ENCODE measurements around the gene LMBRD2.

Gene LMBRD2

DNA sequence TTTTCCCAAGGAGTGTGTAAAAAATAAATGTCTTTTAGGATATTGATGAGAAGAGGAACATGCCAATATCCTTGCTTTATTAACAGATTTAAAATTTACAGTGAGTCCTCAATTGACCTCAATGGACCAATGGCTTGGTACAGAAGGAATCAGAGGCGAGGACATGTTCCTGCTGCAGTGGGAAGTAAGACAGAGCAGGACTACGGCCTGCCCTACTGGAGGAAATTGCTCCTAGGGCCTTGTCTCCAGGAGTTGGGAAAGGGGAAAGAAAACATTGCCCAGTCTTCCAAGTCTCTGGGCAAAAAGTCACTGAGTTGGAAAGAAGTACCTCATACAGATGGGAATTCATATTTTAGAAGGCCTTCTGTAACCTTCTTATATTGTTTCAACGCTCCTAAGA, 51.9 kb downstream of the LMBRD2 start:
- DNase-seq = no peak

DNA sequence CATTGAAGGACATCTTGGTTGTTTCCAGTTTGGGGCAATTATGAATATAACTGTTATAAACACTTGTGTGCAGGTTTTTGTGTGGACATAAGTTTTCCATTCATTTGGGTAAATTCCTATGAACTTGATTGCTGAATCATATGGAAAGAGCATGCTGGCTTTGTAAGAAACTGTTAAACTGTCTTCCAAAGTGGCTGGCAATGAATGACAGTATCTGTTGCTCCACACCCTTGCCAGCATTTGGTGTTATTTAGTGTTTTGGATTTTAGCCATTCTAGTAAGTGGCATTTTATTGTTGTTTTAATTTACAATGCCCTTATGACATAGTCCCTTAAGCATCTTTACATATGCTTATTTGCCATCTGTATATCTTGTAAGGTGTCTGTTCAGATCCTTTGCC, 55.2 kb downstream of the LMBRD2 start:
- peak in 1 of 2 experiments; percentile 21 for DNase-seq

DNA sequence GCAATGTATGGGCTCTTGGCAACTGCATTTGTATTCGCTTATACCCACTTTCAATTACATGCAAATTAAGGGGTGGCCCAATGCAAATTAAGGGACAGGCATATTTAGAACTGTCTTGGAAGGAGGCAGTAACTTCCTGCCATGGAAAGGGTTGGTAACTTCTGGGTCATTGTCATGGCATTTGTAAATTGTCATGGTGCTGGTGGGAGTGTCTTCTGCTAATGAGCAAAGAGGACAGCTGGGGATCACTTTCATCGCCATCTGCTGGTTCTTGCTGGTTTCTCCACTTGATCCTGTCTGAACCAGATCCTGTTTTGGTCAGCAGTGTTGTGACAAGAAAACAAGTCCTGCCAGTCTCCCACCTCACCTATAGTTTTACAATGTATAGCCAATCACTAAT, 61.7 kb downstream of the LMBRD2 start:
- peak; percentile 77 to 90 for DNase-seq

DNA sequence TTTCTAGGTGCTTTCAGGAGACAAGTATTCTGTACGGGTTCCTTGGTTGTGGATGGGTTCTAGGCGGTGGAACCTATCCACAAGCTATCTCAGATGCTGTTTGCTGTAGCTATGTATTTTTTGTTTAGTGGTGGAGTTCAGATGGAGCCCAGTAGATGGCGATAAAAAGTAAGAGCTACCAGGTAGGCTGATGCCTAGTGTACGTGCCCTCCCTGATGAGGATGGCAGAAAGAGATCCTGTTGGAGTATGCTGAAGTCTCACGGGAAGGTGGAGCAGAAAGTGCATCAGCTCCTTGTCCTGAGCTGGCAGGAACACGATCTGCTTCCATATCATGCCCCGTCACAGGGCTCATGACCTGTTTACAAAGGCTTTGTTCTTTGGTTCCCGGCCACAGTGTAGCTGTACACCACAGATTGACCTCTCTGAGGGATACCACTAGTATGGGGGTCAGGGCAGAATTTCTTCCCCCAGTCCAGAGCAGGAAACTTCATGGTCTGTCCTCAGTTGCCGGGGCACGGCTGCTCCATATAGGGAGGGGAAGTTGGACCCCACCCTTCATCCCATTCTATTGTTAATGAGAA, 72.4 kb downstream of the LMBRD2 start:
- peak; percentile 81 to 91 for DNase-seq

DNA sequence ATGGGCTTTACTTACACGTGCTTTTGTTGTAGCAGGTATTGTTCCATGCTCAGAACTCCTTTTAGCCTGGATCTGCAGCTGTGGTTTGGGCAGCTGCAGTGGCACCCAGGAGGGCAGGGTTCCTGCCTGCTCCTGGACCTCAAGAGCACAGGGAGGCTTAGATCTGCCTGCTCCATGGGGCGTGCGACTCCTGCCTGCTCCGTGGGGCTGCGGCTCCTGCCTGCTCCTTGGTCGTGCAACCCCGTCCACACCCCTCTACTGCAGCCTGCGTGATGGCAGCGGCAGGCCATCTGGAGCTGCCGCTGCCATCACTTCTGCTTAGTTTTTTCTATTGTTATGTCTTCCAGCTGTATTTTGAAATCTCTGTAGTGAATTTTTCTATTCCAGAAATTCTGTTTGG, 73.3 kb downstream of the LMBRD2 start:
- DNase-seq = no peak

DNA sequence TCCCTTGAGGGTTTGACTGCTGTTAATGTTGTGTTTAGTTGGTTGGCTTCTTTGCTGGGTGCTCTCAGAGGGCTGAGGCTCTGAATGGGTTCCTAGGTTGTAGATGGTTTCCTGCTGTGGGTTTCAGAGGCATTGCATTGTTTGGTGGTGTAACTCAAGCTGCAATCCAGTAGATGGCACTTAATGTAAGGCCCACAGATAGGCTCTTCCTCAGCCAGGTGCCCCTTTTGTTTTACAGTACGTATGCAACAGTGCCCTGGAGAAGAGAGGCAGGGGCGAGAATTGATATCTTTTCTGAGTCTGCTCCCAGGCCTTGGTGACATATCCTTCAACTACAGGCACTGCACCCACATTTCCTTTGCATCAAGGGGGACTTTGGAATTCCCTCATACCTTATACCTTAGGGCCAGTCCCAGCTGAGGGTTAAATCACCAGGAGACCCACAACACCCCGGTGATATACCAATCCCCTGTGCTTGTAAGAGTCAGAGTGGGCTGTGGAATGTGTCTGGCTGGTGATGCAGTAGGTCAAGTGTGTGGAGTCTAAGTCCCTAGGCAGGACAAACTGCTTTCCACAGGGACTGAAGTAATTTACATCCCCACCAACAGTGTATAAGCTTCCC, 78.0 kb downstream of the LMBRD2 start:
- peak; percentile 22 to 80 for DNase-seq

DNA sequence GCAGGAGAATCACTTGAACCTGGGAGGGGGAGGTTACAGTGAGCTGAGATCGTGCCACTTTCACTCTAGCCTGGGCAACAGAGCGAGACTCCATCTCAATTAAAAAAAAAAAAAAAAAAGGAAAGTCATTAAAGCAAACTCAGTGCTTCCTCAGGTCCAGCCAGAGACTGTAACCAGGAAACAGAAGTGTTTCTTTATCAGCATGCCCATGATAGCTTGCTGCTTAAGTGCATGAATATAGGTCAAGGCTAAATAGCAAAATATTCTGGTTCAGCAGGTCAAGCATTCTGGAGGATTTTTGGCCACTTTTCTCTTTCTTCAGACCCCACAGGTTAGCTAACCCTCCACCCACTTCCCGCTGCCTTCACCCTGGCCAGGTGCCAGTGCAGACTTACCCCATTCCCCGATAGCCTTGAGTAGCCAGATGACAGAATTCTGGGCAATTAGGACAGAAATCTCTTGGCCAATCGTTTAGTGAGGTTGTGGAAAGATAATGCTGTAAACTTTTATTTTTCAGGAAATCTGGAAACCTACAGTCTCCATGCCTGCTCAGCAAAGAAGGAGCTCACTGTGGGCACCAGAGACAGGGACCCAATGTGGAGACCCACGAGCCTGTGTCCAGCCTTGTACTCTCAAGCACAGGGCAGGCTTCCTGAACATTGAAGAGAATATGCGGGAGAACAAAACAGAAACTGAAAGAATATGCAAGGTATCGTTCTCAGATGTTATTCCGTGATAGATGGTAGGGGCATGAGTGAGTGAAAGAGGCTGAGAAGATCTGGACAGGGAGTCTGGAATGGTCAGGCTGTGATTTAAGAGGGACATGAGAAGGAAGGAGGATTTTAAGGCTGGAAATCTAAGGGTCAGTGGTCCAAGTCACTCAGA, 80.8 kb downstream of the LMBRD2 start:
- DNase-seq = no peak

DNA sequence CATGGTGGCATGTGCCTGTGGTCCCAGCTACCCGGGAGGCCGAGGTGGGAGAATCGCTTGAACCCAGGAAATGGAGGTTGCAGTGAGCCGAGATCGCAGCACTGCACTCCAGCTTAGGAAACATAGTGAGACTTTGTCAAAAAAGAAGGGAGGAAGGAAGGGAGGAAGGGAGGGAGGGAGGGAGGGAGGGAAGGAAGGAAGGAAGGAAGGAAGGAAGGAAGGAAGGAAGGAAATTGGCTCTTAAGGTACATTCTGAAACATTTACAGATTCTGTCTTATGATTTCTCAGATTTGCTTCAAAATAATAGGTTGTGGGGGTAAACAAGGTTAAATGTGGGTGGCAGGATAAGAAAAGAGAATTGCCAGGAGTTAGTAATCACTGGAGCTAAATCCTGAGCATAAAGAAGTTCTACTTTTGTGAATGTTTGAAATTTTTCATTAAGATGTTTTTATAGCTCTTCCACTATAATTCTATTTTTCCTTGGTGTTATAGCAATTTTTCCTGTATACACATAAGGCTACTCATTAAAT, 82.9 kb downstream of the LMBRD2 start:
- DNase-seq = no peak

DNA sequence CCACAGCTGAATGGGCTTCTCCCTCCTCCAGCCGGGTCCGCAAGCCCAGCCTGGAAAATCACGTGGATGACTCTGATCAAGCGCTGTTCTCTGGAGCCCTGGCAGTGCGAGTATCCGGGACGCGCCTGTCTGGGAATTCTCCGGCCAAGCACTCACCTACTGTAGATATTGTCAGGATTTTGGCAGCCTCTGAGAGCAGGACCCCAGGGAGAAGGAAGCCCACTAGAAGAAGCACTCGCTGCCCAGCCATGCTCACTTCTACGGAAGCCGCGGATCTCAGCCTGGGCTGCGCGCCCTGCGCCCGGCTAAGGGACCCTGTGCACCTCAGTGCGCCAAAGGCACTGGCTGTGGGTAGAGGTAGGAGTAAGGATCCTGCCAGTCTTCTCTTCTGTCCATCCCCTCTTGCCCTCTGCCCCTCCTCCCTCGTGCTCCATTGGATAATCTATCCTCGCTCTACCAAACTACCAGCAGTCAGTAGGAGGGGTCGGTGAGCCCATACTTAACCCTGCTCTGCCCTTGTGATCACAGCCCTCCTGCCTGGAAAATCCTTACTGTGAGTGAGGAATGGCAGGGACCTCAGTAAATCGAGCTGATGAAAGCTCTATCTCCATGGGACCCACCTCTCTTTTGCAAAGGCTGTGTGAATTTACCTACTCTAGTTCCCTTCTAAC, 85.0 kb downstream of the LMBRD2 start, which contains the start of gene UGT3A2:
UGT3A2 (minus strand) TSS at position 343 of the 671 bp plus-strand sequence; CDS start at position 250, 93 bp downstream.
- DNase-seq = peak; percentile 55 to 73

DNA sequence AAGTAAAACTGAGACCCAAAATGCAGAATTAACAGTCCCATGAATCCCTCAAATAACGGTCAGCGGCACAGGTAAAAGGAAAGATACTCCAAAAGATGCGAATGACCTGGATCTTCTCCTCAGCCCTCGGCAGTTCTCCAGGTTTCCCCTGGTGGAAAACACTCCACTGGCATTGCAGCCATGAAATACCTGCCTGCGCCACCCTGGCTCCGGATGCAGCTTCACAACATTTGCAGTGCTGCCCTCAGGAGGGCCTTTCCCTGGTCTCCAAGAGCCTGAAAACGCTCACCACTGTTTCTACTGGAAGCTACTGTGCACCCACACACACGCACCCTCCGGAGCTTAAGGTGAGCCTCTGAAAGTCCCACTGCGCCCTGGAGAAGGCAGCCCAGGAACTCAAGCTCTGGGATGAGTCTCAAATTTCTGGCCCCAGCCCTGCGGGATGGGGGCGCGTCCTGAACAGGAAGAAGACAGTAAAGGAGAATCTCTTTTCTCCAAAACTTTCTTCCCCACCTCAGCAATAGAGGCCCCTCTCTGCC, 85.6 kb downstream of the LMBRD2 start:
- no peak for DNase-seq

DNA sequence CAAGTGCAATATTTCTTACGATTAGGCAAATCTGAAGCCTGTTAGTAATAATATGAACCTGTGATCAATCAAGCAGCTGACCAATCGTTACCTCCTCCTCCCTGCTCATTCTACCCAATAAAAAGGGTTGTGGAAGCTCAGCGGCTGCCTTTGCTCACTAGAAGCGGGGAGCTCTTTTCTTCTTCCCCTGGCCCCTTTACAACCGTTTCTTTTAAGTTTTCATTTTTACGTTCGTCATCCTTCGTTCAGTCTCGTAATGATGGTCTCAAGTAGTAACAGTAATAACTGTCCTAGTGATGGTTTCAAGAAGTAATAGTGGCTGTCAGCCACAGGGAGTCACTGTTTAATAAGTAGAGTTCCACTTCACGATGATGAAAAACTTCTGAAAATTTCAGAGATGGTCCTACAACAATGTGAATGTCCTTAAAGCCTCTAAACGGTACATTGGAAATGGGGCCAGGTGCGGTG, 91.2 kb downstream of the LMBRD2 start:
- peak in 1 of 2 experiments; percentile 54 for DNase-seq

DNA sequence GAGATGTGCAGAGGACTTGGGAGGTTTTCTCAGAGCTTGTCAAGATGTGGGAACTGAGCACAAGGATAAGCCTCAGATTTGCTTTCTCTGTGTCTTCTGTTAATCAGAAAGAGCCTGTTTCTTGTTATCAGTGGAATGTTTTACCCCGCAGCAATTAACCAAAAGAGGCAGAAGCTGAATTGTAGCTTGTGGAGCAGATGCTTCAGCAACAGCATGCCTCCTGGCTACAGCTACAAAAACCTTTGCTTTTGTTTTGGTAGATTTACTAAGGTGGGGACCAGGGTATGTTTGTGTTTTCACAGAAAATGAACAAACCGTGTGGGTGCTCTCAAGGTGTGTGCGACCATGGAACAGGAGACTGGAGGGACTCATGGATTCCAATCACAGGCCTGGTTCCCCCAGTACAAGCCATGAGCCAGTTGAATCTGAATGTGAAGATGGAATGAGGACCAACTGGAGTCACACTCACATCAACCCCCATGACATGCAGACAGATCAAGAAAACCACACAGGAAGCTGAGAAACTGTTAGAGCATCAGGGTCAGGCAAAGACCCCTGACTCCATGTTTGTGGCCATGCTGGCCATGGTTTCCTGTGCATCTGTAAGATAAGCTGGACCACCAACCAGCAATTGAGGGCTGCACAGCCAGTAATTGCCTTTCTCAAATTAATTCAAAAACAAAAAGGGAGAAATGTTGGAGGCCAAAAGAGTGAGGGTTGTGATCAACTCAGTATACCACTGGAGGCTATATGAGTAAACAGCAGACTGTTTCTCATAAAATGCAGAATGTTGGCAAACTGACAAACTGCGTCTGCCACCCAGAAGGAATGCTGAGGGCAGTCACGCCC, 91.9 kb downstream of the LMBRD2 start:
- no peak for DNase-seq

DNA sequence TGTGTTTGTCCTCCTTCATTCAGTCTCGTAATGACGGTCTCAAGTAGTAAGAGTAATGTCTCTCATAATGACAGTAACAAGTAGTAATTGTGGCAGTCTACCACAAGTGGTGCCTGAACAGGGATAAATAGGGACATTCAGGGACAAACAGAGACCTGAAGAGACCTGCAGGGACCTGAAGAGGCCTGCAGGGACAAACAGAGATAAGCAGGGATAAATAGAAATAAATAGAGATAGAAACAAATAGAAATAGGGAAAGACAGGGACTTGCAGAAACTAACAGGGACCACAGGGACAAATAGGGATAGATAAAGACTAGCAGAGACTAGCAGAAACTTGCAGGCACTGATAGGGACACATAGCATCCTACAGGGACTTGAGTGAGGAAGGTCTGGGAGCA, 92.9 kb downstream of the LMBRD2 start:
- DNase-seq = no peak

DNA sequence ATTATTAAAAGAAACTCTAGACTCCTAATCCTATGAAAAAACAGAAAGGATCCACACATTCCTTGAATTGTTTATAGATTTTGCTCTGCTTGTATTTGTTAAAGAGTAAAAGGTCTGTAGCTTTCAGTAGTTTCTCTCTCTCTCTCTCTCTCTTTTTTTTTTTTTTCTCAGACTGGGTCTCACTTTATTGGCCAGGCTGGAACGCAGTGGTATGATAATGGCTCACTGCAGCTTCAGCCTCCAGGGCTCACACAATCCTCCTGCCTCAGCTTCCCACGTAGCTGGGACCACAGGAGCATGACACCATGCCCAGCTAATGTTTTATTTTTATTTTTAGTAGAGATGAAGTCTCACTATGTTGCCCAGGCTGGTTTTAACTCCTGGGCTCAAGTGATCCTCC, 94.3 kb downstream of the LMBRD2 start:
- no peak for DNase-seq

DNA sequence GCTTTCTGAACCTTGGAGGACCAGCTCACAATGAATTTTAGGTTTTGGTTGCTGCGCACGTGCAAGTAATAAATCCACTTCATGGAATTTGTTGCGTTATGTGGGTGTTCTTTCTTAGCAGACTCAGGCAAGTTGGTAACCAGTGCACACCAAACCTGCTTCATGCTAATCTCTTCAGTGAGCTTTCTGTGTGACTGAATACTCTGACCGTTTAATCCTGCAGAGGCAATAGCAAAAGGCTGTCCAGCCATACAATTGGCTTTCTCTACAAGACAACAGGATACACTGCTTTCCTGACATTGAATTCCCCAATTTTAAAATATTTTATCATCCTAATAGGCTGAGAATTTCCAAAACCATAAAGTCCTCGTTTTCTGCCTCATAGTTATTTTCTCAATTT, 95.3 kb downstream of the LMBRD2 start:
- no peak for DNase-seq

DNA sequence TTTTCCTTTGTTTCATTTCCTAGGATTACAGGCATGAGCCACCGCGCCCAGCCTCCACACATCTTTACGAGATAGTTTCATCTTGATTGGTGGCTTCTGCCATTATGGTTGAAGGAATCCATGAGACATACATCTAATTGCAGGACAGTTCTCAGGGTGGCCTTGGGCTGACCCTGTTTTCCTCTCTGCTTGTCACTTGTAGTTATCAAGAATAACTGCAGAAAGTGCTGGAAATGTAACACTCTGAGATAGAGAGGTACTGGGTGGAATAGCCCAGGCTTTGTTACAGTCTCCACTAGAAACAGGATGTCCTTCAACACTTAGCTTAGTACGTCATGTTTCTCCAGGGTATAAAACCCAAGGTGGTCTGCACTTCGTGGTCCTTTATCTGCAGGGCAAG, 95.7 kb downstream of the LMBRD2 start:
- DNase-seq = no peak

DNA sequence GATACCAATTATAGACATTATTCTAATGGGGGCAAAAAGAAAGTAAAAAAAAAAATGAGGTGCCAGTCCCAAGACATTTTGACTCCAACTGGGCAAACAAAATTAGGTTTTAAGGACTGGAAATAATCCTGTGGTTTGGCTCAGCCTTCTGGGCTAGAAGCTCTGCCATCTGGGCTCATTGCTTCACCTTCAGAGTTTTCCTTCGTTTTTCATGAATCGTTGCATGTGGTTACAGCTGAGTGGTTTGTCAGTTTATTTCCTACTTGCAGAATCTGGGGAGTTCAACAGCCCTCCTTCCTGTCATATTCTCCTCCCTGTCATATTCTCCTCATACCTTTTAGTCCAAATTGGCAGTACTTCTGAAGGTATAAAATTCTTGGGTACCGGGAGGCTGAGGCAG, 97.0 kb downstream of the LMBRD2 start:
- peak; percentile 34 to 52 for DNase-seq

DNA sequence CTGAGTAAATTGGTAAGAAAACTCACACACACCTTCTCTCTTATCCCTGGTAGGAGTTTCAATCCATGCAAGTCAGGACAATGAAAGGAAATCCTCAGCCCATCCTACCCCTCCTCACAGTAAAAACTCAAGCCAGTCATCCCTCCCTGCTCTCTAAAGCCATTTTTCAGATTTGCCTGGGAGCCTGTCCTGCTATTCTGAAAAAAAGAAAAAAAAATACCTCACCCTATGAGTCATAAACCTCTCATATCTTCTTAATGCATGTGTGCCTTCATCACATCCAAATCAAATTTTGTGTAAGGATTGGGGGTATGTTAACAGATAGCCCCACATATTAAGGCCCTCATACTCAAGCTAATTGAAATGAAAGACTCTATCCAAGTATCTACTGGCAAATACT, 99.1 kb downstream of the LMBRD2 start:
- no peak for DNase-seq

DNA sequence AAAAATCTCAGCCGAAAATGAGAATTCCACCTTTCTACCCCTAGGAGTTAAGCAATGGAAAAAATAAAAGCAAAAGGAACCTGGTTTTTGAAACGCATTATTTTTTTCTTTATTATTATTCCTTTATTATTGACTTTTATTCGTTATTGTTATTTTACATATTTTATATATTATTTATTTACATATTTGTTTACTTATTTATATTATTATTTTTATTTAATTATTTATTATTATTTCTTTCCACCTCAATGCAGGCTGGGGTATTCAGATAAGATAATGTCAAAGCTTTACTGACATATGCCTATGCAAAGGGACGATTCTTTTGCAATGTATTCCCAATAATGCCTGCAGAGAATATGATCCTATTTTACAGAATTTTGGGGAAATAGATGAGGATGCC, 101.7 kb downstream of the LMBRD2 start:
- no peak for DNase-seq
